ENCODE results near the gene EFEMP1.

DNA sequence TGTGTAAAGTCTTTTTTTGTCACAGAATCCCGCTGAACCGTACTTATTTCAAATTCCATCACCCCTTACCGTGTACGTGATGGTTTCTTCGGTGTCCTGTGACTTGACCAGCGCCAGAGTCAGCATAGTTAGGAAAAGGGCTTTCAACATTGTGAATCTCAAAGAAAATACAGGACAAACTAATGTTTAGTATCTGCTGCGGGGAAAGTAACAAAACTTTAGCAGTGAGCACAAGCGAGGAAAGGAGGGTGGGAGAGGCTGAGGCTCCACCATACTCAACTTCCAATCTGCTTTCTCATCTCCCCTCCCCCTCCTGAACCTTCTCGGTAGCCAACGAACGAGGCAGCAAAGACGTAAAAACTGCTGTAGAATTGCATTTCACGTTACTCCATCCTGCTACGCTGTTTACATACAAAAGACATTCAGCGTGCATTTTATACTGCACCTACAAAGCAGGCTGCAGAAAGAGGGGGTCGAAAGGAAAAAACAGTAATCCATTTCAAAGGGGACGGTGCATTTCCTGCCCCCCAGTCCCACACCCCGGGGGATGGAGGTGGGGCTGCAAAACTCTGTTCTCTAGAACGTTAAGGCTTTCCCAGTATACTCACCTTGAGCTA lies 1.2 kb downstream of the EFEMP1 start:
- TF ChIP-seq ZNF274 (IDR thresholded peaks at IDR 0.05; ENCODE audit: low read depth, low read length): no peak
- TF ChIP-seq YY1 (IDR thresholded peaks at IDR 0.05; ENCODE audit: insufficient read depth, insufficient read length): no peak
- no peak for TF ChIP-seq SUZ12 (IDR thresholded peaks at IDR 0.05; ENCODE audit: extremely low read depth, insufficient read depth, insufficient read length)
